GM13977 (cell line): ENCODE results near the gene RTF1.
A peak's percentile ranks its signal among the peaks of the same experiment; 100 is the strongest.
"Not testable (repeated sequence)": the region's sequence is repeated elsewhere in the genome, so short reads cannot be mapped to it uniquely, and the experiment has no call there.

ENCODE experiments used
- DNase-seq: peaks from one replicate; pipeline ENCODE4 v3.0.0; 2012; ENCODE audit warnings: low spot score
- CTCF ChIP-seq: IDR thresholded peaks from 2 replicates; pipeline ENCODE4 v1.5.1; 2012; ENCODE audit warnings: mild to moderate bottlenecking, control low read depth; ENCODE audit not compliant: insufficient read depth; ENCODE audit errors: extremely low read depth, missing control alignments
- in situ Hi-C: fragments of 300-500 bp; cut with MboI; formaldehyde crosslinking; loops from one replicate; pipeline ENCODE4 v1.12.0; 2022; ENCODE audit warnings: low sequenced_read_pairs, low pct_unique_long_range_greater_than_20kb, mixed read lengths, inconsistent platforms; ENCODE audit not compliant: unreplicated experiment

RTF1 gene

GRCh38 chr15:41464889-41465580 lies 48.1 kb downstream of the RTF1 start:
- DNase-seq = no peak

GRCh38 chr15:41465822-41466421 lies 49.0 kb downstream of the RTF1 start:
- DNase-seq = peak; percentile 58
- peak; percentile 89 for TF ChIP-seq CTCF
- in situ Hi-C loops = no loop called here

More at GRCh38 chr15:41464889-41465580, 48.1 kb downstream of the RTF1 start:
- in situ Hi-C loops = no loop called here
- no peak for TF ChIP-seq CTCF

GRCh38 chr15:41466711-41467110 lies 49.8 kb downstream of the RTF1 start:
- no peak for DNase-seq
- in situ Hi-C loops = no loop called here
- no peak for TF ChIP-seq CTCF

- in situ Hi-C loops, DNase-seq: not testable (repeated sequence)
Observed at GRCh38 chr15:41469644-41470043, 52.7 kb downstream of the RTF1 start.

GRCh38 chr15:41473418-41473817 lies 56.5 kb downstream of the RTF1 start:
- TF ChIP-seq CTCF = no peak
- in situ Hi-C loops = no loop called here
- DNase-seq = no peak

GRCh38 chr15:41474436-41474835 lies 57.5 kb downstream of the RTF1 start:
- DNase-seq = no peak
- in situ Hi-C loops = no loop called here
- no peak for TF ChIP-seq CTCF

GRCh38 chr15:41474941-41475340 lies 58.0 kb downstream of the RTF1 start:
- in situ Hi-C loops = no loop called here
- DNase-seq = no peak
- no peak for TF ChIP-seq CTCF
